GM18868 (cell line): ENCODE results near the gene IFNAR2.

Experiments
- ATAC-seq: cut with Tn5 transposase; IDR thresholded peaks from one replicate; pipeline ENCODE4 v1.9.1; 2021; ENCODE audit warnings: mild to moderate bottlenecking, moderate library complexity; ENCODE audit not compliant: unreplicated experiment

IFNAR2 gene

DNA sequence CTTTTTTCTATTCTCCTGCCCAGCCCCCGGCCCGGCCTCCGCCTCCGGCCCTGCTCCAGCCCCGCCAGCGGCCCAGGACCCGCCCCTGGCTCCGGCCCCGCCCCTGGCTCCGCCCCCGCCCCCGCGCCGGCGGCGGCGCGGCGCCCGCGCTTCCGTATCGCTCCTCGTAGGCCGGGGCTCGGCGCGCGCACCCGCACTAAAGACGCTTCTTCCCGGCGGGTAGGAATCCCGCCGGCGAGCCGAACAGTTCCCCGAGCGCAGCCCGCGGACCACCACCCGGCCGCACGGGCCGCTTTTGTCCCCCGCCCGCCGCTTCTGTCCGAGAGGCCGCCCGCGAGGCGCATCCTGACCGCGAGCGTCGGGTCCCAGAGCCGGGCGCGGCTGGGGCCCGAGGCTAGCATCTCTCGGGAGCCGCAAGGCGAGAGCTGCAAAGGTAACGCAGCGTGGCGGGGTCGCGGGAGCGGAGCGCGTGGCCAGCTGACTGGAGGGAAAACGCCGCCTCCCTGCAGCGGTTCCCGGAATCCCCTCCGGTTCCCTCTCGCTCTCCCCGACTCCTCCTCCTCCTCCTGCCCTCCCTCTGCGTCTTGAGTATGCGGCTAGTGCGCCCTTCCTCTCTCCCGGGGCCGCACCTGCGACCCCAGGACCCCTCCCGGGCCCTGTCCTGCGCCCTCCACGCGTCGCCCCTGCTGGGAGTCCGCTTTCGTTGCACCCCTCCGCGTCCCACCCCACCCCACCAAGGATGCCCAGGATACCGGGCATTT lies at the start of gene IFNAR2:
Gene IFNAR2, plus strand, starts transcription at position 155 of the 761 bp plus-strand sequence. CDS start 11,985 bp downstream, outside the sequence.
- peak; percentile 79 for ATAC-seq

DNA sequence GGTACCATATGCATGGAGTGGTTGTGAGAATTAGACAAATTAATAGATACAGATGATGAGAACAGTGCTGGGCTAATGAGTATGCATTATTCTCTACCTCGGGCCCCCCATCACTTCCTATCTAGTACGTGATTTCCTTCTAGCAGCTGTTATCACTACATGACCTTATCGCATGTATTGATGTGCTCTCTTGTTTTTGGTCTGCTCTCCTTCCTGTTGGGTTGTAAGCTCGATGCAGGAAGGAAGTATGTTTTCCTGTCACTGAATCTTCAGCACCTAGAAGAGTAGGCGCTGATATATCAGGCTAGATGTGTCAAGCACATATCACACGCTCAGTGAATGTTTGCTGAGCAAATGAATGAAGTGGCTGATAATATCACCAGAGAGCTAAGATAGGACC lies 43.9 kb upstream of the IFNAR2 start:
- ATAC-seq, result no peak

DNA sequence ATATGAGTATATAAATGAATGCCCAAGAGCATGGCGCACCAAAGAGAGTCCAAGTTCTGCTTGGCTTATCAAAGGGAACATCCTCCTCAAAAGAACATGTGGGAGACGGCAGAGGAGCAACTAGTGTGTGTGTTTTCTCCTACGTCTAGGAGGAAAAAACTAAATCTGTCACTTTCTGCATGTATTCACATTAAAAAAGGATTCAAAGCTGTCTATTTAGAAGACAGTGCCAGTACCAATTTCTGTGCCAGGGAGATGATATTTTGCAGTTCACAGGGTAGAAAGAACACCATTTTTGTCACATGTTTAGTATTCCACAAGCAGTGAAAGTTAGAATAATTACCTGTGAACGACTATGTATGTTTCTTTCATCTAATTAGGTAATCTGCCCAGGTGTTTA lies 42.5 kb upstream of the IFNAR2 start:
- ATAC-seq, result no peak

DNA sequence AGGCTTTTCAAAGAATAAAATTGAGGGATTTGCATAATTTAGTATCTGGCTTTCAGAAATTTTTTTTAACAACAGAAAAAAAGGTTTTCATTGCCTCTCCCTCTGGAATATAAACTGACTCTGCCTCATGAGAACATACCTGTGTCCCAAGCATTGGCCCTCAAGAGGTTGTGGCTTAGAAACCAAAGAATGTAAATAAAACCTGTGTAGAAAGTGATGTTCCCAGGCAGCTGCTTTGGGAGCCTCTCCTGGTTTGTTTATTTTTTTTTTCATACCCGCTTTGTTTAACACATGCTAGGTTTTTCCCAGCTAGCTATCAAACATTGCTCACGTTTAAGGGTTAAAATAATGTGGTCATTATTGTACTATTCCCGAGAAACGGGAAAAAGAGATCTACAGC lies 40.5 kb upstream of the IFNAR2 start:
- no peak for ATAC-seq

DNA sequence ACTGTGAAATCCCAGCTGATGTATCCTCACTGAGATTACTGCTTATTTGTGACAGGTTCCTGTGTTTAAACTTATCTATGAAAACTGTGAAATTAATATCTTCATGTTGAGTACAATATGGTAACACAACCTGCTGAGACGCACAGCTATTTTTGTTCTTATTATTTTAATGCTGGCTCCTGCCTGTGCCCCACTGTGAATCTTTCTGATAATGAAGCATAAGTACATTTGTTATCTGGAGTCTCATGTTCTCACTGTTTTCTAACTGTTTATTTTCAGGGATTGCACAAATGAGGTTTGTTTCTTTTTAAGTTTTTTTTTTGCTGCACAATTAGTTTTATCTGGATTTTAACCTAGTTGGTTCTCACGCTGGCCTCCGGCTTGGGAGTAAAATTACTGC lies 39.9 kb upstream of the IFNAR2 start:
- ATAC-seq, result no peak

DNA sequence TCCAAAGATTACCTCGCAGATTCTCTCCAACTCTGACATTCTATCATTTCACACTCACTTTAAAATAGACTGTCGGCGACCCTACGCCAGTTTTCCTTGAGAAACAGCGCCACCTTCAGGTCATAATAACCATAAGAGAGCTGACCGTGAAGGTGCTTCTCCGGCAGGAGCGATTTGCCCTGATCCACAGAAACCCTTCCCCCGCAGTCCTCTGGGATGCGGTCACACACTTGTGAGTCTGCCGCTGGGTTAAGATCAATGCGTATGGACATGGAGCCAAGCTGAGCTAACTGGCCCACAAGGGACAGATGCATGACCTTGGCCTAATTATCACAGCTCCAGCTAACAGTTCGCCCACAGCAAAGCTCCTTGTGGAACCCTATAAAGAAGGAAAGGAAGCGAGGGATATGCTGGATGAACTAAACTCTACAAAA lies 32.8 kb upstream of the IFNAR2 start:
- no peak for ATAC-seq

DNA sequence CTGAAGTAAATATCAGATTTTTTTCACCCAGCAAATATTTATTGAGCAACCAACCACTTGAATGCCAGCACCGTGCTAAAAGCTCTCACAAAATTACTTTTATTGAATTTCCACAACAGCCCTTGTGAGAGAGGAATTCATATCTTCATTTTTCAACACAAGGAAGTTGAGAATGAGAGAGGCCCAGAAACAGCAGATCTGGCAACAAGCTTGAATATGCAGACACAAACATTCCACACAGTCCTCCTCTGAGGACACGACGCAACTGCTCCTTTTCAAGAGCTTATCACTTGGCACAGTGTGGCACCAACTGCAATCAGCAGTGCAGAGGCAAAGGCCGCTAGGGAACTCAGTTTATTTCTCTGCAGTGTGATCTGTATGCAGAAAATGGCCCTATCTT lies 32.2 kb upstream of the IFNAR2 start:
- ATAC-seq, result no peak

DNA sequence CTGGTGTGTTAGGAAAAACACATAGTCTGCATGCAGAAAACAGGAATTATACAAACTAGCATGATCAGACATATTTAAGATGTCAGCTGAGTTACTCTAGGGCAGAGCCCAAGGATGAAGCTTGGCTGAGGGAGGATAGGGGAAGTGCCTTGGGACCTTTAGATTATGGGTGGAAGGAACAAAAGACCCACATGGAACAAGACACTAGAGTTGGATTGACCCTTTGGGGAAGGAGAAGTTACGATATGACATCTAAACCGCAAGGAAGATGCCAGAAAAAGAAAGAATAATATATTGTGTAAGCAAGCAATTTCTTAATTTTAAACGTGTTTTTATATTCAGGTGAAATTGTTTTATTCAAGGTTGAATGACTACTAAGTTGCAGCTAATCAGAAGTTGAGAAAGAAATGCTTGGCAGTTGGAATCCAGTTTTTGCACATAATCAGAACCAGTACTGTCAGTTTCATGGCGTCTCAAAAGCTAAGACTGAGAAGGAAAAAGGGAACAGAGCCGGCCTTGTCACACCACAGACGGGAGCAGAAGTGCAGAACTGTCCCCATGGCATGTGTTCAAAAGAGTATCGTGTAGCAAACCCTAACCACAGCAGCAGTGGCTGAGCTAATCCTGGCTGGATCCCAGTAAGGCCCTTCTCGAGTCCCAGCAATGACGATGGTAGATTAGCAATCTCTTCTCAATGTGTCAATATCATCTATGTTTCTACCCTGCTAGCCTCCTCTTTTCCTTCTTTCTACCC lies 31.2 kb upstream of the IFNAR2 start:
- no peak for ATAC-seq

DNA sequence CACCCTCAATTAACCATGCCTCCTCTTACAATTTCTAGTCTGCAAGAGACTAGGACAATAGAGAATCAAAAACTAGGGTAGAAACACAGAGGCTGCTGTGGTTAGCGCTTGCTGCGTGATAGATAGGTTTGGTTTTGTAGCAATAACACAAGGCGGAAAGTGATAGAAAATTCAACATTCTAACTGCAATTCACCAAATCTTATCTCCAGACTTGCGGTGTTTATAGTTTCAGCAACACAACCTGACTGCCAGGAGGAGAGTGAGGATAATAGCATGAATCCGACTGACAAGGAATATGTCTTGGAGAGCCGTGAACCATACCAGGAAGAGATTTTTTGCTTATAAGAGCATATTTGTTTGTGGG lies 30.7 kb upstream of the IFNAR2 start:
- no peak for ATAC-seq

DNA sequence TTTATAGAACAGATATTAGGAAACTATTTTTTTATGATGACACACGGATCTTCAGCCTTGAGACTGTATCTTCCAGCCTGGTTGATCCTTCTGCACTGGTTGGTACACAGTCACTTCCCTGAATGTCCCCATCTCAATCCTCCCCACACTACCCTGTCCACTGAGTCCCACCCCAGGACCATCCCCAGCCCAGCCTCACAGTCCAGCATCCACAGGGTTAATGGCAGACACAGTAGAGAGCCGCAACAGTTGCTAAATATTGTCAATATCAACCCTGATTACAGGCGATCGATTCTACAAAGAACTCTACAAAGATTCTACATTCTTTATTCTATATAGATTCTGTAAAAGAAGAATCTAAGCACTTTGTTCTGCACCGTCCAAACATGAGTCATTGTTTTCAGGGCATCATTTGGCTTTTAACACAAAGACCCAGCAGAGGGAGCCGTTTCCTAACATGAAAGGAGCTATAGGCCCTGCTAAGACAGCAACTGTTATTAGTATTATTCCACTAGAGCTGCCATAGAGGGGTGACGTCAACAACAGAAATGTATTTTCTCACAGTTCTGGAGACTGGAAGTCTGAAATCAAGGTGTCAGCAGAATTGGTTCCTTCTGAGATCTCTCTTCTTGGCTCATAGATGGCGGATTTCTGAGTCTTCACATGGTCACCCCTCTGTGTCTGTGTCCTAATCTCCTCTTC lies 30.1 kb upstream of the IFNAR2 start:
- peak; percentile 84 for ATAC-seq

DNA sequence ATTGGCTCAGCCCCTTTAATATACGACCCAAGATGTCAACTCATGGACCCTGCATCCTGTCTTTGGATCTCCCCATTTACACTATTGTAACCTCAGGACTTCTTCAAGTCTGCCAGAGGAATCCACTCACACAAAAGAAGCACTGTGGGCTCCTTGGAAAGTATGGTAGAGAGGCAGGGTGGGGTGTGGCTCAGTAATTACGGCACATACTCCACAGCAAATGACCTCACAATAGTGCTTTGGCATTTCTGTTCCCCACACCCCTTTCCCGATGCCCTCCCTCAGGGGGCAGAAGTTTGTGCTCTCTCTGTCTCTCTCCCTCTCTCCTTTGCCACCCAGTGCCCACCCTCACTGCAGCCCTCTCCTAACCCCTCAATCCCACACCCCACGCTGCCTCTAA lies 27.8 kb upstream of the IFNAR2 start:
- ATAC-seq, result no peak

DNA sequence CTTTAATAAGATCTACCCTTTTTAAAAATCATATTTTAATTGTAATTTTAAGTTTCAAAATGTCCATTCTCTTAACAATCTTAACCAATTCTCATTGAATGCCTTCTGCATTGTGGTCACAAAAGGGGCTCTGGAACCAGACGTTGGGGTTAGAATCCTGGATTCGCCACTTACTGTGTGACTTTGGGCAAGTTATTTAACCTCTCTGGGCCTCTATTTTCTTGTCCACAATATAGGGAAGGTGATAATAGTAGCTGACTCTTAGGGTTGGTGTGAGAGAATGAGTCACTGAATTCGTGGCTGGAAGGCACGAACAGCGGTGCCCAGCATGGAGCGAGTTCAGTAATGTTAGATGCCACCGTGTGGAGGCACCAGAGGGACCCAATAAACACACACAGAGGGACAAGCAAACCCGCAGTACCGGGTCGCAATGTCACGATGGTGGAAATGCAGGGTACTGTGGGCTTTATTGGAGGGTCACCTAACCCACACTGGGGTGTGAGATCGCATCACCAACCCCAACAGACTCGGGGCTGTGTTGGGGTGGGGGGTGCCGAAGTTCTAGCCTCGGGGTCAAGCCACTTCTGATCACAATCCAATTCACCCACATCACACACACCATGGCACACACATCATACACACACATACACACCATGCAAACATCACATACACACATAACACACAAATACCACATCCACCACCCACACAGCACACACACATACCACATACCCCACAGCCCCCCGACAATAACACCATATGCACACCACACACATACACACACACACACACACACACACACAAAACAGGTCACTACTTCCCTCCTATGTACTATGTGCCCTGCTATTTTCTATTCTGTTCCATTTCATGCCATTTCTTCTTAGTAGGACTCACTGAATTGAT lies 27.0 kb upstream of the IFNAR2 start:
- ATAC-seq, result no peak

DNA sequence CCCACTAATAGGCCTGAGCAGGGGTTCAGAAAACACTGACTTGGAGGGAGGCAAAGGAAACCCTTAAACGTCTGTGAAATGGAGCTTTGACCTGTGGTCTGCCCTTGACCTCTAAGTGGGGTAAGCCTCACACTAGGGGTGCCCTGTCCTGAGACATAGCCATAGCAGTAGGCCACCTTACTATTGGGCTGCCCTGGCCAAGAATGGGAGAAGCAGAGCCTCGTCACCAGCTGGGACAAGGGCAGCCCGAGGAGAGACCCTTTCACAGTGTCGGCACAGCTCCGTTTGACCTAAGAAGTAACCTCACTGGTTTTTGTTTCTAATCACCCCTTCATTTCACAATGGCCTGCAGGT lies 26.4 kb upstream of the IFNAR2 start:
- no peak for ATAC-seq

DNA sequence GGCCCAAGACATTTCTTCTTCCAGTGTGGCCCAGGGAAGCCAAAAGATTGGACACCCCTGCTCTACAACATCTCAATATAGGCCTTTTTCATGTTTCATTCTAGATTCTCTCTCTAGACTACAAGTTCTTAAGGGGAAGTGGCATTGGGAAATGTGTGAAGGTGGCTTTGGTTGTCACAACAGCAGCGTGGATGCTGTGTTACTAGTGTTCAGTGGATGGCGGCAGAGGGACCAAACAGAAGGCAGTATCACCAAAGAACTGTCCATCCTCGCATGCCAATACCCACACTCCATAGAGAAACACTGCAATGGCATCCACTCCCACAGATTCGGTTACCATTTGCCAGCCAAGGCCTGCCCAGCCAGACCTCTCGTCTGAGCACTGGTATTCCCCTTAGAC lies 24.3 kb upstream of the IFNAR2 start:
- no peak for ATAC-seq

DNA sequence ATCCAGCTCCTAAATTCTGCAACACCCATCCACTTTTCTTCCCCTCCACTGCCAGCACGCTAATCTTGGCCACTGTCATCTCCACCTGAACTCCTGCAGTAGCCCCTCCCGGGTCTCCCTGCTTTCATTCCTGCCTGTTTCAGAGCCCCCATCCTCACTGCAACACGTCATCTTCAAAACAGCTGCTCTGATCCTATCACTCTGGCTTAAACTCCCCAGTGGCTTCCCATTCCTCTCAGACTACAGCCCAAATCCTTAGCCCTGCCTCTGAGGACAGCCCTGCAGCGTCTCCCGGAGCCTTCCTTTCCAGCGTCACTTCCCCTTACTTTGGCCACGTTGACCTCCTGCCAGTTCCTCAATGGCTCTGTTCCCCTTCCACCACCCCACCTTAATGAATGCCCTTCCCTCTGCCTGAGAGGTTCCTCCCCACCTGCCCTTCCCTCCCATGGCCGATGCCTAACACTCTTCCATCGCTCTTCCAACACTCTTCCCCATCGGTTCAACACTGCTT lies 22.9 kb upstream of the IFNAR2 start:
- ATAC-seq, result no peak

DNA sequence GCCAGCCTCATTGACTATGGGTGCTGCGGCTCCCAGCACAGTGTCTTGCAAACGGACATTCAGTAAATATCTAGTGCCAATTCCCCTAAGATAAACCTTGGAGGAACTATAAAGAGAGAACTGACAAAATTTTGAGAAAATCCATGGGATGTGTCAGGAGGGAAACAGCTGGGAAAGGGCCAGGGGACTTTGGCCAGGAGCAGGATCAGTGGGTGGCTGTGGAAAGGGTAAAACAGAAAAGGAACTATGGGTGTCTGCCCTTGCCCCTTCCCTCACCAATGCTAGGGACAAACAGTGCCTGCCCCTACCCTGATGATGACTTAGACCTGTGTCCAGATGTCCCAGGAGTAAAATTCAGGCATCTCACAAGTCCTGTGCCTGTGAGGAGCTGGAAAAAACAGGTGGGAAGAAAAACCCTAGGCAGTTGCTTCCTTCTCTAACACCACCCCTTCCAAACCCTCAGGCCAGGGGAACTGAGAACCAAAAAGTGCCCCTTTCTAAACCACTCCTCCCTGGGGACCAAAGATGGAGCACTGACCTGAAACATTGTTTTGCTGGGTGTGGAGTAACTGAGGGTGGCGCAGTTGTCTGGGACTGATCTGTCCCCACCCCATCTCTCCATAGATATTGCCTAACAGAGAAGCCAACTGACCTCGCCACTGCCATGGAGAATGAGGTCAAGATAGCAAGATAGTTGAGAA lies 22.1 kb upstream of the IFNAR2 start:
- no peak for ATAC-seq

DNA sequence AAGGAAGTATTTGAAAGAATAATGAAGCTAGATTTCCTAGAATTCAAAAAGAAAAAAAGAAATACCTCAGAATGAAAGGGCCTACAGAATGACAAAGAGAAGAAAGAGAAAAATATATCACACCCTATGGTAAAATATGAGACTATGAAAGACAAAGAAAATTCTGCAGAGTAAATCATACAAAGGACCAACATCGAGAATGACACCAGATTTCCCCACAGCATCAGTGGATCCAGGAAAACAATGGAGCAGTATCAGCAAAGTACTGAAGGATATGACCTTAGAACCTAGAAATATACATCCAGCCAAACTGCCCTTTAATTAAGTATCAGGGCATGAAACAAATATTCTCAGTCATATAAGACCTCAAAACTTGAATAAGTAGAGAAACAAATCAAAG lies 21.2 kb upstream of the IFNAR2 start:
- no peak for ATAC-seq

DNA sequence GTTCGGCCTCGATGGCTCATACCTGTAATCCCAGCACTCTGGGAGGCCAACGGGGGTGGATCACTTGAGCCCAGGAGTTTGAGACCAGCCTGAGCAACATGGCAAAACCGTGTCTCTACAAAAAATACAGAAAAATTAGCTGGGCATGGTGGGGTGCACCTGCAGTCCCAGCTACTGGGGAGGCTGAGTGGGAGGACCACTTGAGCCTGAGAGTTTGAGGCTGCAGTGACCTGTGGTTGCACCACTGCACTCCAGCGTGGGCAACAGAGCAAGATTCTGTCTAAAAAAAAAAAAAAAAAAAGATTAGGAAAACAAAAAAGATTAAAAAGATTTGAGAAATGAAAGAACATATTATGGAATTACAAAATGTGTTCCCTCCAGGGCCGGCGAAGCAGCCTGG lies 18.4 kb upstream of the IFNAR2 start:
- ATAC-seq, result no peak

DNA sequence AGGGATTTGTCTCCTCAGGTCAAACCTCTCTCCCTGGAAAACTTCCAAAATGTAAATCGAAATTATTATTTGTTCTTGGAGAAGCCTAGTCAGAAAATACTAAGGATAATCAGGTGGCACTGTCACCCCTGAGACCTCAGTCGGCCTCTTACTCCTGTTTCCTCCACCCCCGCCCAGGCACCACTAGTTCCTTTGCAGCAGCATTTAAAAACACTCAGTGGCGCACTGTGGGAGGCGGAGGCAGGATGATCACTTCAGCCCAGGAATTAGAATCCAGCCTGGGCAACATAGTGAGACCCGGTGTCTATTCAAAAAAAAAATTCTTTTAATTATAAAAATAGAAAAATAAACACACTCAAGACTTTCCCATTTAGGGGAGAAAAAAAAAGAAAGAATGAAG lies 18.0 kb upstream of the IFNAR2 start:
- ATAC-seq, result no peak

DNA sequence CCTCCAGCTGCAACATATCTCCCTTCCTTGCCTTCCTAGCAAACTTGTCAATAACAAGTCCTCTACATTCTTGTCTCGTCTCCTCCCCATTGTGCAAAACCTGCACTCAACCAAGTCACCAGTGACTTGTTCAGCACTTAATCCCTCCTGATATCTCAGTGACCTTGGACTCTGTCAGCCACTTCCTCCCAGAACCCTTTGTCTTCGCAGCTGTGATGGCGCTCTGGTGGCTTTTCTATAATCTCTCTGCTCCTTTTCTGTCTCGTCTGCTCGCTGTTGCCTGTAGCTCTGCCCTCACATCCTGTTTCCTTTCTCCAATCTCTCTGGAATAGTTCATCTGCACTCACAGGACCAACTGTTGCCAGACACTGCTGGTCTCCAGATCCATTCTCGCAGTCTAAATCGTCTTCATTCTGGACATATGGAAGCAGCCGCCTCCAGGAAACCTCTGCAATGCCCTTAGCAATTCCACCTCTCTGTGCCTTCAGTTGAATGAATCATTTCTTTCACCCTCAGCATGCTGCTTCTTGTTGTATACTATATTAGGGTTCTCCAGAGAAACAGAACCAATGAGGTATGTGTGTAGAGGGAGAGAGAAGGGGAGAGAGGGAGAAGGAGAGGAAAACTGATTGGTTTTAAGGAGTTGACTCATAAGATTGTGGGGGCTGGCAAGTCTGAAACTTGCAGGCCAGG lies 17.4 kb upstream of the IFNAR2 start:
- no peak for ATAC-seq
